NCI-H146 treated with DMSO at 0.1 percent for 48 hours (cell line): ENCODE results near the gene PDE1C.

Source experiments
- DNase-seq: peaks from one replicate; lab custom pipeline; 2025; ENCODE audit not compliant: unreplicated experiment; lab: John Stamatoyannopoulos, UW

PDE1C gene

DNA sequence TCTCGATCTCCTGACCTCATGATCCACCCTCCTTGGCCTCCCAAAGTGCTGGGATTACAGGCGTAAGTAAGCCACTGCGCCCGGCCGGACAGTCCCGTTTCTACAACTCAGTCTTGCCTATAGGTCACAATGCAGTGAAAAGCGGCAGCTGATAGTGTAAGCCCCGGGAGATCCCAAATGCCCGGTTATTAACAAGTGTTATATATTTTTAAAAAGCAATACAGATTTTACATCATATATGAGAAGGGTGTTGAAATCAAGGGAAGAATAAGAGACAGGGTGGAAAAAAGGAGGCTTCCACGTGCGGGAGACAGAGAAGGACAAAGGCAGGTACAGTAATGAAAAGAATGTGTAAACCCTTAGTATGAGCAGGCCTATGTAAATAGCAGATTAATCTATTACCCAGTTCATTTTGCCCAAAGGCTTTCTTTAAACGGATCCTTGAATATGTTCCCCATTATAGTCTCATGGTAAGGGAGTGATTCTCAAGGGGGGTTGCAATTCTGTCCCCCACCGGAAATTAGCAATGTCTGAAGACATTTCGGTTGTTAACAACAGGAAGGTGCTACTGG lies 170.8 kb downstream of the PDE1C start:
- DNase-seq, result no peak

DNA sequence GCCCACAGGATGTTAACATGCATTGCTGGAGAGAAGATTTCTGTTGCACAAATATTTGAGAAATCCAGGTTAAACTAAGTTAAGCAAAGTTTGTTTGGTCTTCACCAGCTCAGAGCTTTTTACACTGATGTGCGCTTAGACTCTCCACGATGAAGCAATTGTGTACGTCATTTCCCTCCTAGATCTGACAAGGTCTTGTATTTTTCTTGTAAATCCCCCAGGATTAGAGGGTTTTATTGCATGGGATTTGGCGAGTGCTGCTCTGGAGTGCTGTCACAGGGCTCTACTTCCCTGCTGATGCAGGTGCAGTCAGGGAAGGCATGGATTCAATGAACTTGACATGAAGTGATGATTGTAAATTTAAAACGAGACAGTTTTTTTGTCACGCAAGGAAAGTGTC lies 173.3 kb downstream of the PDE1C start:
- no peak for DNase-seq

DNA sequence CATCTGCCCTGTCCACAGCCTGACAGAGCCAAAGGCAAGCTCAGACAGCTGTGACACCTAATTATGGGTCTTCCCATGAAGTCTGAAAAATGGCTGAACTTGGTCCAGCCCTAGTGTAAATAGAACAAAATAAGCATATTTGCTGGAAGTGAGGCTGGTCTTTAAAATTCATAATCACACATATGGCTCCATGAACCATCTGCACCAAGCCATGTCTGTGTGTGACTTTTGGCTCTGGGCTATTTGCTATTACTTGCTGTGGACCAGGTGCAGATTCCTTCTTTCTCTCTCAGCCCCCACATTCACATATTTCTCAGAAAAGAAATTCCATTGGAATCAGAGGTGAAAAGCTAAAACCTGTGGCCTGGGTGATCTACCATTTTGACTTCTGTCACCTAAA lies 175.9 kb downstream of the PDE1C start:
- DNase-seq, result no peak

DNA sequence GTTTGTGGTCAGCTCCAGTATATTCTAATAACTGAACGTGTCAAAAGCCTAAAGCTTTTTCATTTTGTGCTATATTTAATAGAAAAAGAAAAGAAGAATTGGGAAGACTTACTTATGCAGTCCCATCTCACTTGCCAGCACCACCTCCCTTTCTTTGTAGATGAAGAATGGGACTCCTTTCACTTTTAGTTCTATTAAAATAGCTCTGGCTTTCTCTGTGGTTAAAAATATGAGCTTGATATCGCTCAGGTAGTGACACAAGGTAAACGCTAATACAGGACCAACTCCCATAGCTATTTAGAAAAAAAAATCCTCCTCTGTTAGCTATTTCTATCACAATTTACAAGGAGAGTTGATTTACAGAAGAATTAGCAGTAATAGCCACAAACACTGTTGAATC lies 176.8 kb downstream of the PDE1C start:
- DNase-seq, result no peak

DNA sequence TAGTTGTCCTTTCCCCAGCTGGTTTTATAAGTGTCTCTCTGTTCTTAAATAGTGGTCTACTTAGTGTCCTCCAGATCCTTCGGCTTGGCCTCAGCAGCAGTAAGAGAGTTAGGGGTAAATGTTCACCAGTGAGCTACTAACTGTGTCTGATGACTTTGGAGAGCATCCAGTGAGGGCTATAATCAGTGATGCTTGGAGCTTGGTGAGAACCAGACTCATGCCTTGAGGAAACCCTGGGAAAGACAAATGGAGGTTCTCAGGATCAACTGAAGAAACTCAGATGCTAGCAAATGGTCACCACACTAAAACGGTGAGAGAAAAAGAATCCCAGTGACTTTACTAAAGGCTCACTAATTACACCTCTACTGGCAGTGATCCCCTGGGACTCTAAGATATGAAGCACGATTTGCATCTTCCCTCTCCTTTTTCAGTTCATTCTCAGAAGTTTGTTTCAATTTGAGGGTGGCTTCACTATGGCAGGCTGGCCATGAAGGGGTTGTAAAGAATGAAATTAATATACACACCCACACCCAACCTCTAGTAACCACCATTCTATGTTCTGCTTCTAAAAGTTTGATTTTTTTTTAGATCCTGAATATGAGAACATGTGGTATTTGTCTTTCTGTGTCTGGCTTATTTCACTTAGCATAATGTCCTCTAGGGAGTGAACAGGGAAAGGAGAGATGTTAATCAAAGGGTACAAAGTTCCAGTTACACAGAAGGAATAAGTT lies 177.9 kb downstream of the PDE1C start:
- DNase-seq, result no peak

DNA sequence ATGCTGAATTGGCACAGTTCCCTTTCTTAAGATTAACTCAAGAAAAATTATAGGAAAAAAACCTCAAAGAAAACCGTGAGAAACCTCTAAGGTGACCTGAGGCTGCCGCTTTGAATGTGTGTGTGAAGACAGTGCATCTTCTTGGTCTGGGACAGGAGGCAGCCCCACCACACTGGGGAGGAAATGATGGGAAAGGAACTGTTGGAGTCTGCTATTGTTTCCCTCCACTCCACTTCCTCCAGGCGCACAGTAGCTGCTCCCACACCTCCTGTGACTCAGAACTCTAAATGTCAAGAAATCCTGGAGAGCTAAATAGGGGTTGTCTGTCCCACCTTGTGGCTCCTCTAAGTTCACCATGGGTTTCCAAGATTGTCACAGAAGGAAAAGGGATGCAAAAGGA lies 179.4 kb downstream of the PDE1C start:
- DNase-seq, result no peak

DNA sequence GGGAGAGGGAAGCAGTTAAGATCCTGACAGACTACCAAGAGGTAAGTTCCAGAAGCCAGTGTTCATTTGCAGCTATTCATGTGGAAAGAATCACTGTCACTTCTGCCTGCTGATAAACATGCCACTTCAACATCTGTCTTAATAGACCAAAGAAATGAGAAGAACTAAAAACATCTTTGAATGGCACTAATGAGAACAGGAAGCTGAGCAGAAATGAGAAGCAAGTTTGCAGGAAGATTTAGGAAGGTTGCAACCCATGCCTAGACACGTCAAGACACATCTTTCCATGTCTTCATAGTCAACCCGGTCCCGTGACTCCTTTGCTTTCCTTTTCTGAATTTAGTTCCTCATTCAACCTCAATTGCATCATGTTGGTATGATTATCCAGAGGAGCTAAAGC lies 180.0 kb downstream of the PDE1C start:
- no peak for DNase-seq

DNA sequence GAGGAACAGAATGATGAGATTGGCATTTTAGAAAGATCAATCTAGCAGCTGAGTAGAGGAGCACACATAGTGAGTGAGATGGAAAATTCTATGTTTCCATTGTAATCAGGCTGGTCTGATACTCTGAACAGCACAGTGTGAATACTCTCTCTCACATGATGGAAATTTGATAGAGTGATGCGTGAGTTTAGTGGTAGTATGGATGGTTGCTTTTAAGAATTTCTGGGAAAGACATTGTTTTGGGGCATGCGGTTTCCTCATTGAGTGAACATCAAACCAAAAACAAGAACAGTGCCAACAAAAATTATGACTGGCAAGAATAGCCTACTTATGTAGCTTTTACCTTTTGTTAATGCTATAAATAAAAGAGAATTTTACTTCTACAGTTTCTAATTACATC lies 183.2 kb downstream of the PDE1C start:
- DNase-seq, result no peak

DNA sequence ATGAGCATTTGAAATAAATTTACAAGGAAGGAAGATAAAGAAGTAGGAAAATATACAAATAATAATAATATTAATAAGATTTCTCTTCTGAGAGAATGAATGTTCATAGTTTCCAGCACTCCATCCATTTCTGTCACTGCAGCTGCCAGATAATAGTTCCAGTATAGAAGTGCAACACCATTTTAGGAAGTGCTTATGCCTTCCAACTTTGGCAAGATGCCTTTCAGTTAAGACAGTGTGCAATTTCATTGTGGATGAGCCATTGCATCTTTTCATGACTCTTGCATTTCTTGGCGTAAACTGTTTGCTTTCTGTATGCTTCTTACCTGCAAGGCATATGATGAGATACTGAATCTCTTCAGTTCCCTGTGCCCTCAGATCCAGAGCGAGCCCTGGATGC lies 185.0 kb downstream of the PDE1C start:
- no peak for DNase-seq

DNA sequence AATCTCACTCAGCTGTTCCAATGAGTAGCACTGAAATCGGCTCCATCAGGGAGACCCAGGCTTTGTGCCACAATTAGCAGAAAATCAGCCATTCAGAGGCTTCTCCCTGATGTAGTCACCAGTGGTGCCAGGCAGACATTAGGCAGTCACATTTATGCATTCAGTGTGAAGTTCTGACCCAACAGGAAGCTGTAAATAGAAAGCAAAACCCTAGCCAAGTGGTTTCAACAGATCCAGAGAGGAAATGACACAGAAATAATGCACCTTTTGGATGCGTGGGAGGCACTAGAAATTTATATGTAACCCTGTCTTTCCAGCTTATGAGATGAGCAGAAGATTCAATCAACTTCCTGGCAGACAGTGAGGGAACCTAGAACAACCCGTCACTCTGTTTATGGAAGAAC lies 186.4 kb downstream of the PDE1C start:
- no peak for DNase-seq

DNA sequence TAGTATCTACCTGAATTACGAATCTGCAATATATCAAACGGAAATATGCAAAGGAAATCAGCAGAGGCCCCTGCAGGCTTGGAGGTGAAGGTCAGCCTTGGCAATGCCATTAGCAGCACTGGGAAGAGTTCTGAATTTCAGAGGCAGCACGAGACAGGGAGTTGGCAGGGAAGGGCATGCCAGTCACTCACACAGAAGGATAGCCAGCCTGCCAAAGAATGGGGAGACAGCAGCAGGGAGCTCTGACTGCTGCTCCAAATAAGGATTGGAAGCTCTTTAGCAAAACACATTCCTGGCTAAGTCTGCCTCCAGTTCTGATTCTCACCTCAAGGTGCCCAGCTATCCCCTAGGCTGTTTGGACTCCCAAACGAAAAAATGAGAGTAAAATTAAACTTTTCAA lies 188.0 kb downstream of the PDE1C start:
- DNase-seq, result no peak

DNA sequence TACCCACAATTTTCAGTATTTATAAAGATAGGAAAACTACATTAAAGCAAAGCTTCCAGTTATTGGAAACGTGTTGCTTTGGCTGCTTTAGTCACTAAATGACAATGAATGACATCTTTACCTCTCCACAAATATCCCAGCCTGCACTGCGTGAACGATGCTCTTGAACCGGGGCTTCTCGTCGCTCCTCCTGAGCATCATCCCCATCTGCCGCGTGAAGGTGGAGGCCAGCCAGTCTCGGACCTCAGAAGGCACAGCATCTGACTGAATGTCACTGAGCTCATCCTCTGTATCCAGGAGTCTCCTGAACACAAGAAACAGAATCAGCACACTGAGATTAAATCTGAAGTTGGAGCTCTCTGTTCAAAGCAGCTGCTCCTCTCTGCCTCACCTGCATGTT lies 191.3 kb downstream of the PDE1C start:
- no peak for DNase-seq

DNA sequence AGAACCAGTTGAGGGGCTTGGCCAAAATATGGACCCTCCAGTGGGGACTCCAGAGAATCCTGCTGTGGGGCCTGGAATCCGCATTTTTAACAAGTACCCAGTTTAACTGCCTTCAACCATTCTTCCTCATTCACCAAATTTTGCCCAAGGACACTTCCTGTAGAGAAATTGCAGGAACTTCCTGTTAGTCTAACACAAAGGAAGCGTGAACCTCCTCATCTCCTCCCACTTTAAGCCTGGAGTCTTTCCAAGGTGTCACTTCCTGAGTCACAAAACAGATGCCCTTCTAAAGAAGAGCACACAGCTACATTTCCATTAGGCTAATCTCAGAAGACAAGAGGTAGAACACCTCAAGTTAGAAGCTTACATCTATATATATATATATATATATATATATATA lies 194.8 kb downstream of the PDE1C start:
- DNase-seq, result no peak

DNA sequence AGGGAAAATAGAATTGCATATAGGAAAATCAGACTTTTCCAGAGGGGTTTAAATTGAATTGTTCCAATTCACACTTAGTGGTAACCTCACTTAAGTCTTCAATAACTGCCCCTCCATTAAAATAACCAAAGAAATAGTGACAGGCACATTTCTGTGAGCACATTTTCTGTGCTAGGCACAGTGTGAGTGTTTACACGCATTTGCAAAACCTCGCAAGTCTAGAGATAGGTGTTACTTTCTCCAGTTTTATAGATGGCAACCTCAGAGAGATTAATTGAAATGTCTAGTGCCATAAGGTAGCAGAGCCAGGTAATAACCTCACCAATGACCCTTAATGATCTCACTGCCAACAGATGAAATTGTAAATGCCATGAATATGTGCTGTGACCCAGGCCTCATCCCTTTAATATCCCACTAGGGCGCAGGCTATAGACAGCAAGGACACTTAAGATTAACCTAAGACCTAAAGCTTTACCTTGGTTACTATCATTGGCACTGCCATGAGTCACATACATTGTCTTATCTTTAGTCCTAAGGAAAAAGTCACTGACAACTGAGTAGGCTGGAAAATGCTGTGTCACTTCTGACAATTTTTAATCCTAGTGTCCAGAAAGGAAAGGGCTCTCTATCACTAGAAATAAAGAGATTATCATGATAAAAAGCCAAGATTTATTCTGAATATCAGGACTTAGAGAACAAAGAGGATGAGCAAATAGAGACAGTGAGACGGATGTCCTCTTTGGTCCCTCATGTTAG lies 195.4 kb downstream of the PDE1C start:
- DNase-seq, result no peak

DNA sequence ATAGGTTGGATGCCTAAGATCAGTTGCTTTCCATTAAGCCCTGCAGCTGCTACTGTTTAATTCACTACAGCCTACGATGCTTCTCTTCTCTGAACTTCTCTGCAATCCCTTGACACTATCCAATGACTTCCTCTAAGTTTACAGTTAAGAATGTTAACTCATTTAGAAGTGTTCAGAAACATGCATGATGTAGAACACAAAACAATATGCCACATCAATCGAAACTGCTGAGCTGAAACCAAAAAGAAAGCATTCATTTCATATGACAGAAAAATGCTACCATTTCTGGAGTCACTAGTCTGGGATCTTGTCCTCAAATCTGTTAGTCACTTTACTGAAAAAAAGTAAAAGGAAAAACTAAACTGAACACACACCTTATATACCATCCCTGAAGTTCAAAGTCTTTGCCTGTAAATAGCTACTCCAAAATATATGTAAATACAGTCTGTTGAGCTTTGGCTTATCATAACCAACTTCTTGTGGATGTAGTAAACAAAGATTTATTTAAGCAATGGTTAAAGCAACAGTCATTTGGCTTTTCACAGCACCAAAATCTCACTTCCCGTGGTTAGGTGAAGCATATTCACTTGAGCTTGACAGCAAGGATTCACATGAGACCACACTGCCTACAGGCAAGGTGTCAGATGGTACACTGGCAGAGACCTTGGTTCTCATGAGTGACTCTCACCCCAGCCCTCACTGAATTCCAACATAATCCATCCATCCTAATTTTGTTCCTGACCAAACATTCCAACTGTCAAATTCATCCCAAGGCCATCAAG lies 196.2 kb downstream of the PDE1C start:
- no peak for DNase-seq

DNA sequence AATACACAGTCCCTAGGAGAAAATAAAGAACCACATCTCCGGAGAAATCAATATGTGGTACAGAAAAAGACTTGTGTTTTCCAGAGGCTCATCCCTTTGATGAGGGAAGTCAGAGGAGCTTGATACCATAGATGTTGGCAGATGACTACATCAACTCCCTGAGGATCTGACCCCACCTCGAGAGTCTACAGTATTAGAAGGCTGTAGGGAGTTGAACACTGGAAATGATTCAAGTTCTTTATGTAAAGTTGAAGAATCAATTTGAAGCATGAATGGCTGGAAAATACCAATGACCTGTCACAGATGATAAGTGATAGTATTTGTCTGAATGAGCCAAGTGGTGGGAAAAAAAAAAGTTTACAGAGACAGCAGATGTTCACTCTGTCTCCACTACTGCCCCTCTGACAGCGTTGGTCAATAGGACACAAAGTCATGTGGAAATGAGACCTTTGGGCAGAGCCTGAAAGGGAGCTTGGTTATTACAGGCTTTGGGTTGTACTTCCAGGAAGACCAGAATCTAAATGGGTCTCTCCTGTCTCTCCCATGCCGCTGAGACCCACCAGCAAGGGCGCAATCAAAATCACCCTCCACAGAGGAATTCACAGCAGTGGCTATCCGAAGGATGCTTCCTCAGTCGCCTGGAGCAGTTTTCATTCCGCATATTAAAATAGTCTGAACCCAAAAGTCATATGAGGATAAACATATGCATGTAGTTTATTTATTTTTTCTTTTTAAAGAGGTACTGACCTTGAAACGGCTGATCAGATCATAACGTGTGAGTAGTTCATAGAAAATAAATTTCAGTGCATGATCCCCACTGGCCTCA lies 197.4 kb downstream of the PDE1C start:
- no peak for DNase-seq

DNA sequence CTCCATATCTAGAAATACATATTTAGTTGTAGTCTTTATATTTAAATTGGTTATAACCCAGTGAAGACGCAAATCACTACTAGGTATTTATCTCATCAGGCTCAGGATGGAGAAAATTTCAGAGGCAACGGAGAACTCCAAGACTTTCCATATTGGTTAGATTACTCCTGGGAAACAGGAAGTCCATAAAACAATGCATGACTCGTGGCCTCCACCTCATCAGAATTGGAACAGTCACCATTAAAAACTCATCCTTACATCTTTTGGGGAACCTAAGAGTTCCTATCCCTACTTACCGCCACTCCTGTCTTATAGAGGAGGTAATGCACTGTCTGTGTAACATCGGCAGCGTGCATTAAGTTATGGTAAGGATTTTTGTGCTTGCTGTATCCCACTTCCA lies 205.6 kb downstream of the PDE1C start:
- DNase-seq, result no peak

DNA sequence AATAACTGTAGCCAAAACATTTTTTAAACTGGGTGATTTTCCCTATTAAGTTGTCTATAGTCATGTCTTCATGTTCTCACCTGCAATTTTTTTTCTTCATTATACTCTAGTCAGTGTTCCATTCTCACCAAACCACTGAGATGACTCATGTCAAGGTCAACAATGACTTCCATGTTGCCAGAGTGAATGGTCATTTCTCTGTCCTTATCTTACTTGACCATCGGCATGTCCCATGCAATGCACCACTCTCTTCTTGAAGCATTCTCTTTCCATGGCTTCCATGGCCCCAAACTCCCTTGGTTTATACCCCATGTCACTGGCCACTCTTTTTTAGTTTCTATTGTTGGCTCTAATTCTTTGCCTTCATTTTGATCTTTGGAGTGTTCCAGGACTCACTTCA lies 209.3 kb downstream of the PDE1C start:
- DNase-seq, result no peak

DNA sequence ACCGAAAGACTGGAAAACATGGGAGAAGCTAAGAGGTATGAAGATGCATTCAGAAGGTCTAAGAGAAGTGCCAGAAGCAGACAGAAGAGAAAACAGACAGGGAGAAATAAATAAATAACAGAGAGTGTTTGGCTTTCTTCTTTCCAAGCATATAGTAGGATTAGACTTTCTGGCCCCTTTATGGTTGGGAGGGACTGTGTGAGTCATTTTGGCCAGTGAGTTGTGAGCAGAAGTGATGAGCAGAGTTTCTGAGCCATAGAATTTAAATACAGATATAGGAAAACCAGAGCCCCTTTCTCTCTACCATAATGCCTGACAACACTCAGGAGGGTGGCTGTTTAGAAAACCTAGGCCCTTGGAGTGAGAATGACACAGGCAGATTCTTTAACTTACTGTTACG lies 212.2 kb downstream of the PDE1C start:
- DNase-seq, result no peak

DNA sequence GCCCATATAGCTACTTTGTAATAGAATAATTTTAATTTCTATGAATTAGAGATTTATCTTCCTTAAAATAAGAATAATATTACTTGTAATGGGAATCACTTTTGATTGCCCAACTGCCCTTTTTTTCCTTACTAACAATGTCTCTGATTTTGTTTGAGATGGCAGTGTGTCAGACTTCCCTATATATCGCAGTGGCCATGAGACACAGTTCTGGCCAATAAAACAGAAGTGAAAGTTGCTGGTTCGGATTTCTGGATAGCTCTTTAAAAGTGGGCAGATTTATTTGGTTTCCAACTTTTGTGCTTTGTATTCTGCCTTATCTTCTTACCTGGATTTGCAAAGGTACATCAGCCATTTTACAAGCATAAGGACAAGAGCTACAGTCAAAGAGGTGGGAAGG lies 213.0 kb downstream of the PDE1C start:
- no peak for DNase-seq

DNA sequence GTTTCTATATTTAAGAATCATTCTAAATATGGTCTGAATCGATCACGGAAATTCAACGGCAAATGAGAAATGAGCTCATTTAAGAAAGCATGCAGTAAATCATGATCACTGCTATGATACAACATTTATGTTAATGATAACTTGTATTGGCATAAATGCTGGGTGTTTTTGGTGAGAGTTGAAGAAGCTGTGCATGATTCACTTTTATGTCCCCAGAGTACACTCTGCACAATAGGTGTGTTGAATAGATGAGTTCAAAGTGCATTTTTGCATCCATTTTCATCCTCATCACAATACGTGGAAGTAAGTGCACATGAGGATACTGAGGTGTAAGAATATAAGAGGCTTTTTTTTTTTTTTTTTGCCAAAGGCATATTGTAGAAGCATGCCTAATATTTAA lies 213.9 kb downstream of the PDE1C start:
- no peak for DNase-seq
